LHCN-M2 (cell line): ENCODE results near the gene METAP1. TPM values are rescaled to one million over a fixed set of nuclear protein-coding genes. Genes with fewer than 3 reads are reported as not detected.
"Not testable (repeated sequence)": the region's sequence is repeated elsewhere in the genome, so short reads cannot be mapped to it uniquely, and the experiment has no call there.

Source experiments
- DNase-seq: peaks from one replicate; pipeline ENCODE4 v3.0.0-alpha.2; 2012; ENCODE audit warnings: low read depth
- total RNA-seq: library from RNA; depleted of rRNA; stranded (reverse); fragments of >200 nt; gene quantifications from 2 replicates; pipeline ENCODE4 v1.2.3, GENCODE V29; 2014; rRNA removed

METAP1 gene
- total RNA-seq, 1 experiment from 2014 or later: 62.7 TPM

- DNase-seq: not testable (repeated sequence)
Observed at GRCh38 chr4:99091841-99092240, 96.3 kb downstream of the METAP1 start.

- DNase-seq: no peak
Observed at GRCh38 chr4:99099311-99099710, 103.8 kb downstream of the METAP1 start.

GRCh38 chr4:99099814-99100213 is 104.3 kb downstream of the METAP1 start:
- DNase-seq: not testable (repeated sequence)

- no peak for DNase-seq
Observed at GRCh38 chr4:99100876-99101275, 105.4 kb downstream of the METAP1 start.

GRCh38 chr4:99102634-99103033 is 107.1 kb downstream of the METAP1 start:
- no peak for DNase-seq

- DNase-seq: no peak
Observed at GRCh38 chr4:99103166-99103565, 107.6 kb downstream of the METAP1 start.

- DNase-seq: no peak
Observed at GRCh38 chr4:99104153-99104552, 108.6 kb downstream of the METAP1 start.

GRCh38 chr4:99109286-99109685 is 113.8 kb downstream of the METAP1 start:
- DNase-seq: not testable (repeated sequence)

Other genes starting within 250 kb of the METAP1 start
- gene EIF4E, start 66.6 kb upstream of the METAP1 start, total RNA-seq: 163 and 195 TPM in 2 replicates
- gene ADH5, start 93.1 kb downstream of the METAP1 start, total RNA-seq: 134 and 140 TPM in 2 replicates
- not detected in 2 replicates for gene ADH4, start 148.6 kb downstream of the METAP1 start, total RNA-seq
- gene ADH6, start 223.5 kb downstream of the METAP1 start, total RNA-seq: not detected in 2 replicates